GM18507 (cell line): ENCODE results near the gene NBAS.
"Not testable (repeated sequence)": the region's sequence is repeated elsewhere in the genome, so short reads cannot be mapped to it uniquely, and the experiment has no call there.

Experiments
- DNase-seq: peaks from one replicate; pipeline ENCODE4 v3.0.0; 2011; ENCODE audit warnings: low read depth; ENCODE audit not compliant: insufficient read length; ENCODE audit errors: extremely low spot score
- FAIRE-seq: peaks from 2 replicates; lab custom pipeline; 2011; peaks lifted over from hg19 to GRCh38; lab: Jason Lieb, UNC

The NBAS gene

DNA sequence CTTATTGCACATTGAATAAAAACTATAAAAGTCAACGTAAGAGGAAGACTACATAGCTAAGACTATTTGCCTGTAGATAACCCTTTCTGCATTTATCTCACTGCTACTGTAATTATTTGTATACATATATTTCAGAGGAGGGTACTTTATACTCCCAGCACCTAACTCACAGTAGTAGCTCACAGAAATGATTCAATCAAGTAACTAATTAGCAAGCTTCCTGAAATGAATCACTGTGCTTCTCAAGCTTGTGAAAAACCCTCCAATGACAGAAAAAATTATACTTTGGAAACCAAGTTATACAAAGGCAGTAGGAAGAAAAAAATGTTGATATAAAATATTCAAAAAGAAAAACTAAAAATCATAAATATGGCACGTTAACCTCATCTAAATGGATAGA lies 124.9 kb downstream of the NBAS start:
- DNase-seq (no peak), FAIRE-seq (no peak)

DNA sequence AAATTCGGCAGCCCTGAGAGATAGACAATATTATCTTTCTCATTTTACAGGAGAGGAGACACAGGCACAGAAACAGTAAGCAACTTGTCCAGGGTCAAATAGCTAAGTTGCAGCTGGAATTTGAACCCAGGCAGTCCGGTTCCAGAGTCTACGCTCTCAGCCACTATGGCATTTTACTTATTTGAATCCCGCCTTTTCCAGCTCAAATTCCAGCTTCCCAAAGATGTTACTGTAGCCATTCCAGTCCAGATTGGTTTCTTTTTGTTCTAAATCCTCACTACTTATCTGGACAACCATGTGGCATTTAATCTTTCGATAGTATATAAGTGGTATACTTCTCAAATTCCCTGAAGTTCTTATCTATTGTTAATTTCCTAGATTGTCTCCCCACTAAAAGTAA lies 125.7 kb downstream of the NBAS start:
- DNase-seq (no peak), FAIRE-seq (no peak)

DNA sequence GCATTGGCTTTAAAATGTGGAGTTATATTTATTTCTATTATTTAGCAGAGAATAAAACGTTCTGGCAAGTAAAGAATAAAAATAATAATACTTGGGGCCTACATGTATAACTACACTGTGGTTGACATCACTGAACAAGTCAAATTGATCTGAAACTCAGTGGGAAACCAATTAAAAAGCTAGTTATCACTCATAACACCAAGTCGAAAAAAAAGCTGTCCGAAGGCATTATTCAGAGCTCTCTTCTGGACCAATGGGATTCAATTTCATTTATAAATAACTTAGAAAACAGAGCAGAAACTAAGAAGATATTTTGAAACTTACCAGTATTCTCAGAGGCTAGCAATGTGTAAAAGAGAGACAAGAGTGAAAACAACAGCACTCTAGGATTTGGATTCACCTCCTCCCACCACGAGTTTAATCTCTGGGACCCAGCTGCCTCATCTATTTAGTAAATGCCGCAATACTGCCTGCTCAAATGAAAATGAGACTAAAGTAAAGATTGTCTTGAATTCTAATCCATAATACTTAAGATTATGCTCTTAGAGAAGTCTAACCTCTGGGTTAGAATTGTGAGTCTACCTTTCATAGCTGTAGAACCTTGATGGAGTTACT lies 128.4 kb downstream of the NBAS start:
- no peak for FAIRE-seq

DNA sequence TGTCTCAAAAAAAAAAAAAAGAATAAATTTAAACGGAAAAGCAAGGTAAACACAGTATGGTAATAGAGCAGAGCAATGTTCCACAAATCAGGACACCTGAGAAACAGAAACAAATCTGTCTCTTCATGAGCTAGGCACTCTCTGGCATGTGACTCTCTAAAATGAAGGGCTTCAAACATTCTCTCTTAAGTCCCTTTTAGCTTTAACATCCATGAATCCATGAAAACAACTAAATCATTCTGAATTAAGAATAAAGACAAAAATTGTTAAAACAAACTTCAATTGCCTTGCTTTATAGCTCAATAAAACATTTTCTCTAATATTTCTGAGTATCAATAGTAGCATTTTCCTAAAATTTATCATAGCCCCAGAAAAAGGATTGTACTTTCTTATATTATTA lies 132.1 kb downstream of the NBAS start:
- no peak for FAIRE-seq
- DNase-seq = no peak

More for the DNA sequence above, 128.4 kb downstream of the NBAS start:
- DNase-seq = no peak

DNA sequence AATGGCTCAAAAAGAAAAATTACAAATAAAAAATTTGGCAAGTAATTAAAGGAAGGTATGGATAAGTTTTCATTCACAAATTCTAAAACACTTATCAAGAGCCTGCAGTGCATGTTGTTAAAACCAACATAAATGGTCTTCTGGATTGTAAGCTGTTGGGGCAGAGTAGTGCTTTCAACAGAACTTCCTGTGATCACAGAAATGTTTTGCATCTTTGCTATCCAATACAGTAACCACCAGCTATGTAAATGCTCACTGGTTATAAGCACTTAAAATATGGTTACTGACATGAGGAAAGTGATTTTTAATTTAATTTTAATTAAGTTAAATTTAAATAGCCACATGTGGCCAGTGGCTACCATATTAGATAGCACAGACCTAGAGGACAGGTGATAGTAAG lies 133.1 kb downstream of the NBAS start:
- DNase-seq = no peak
- no peak for FAIRE-seq

DNA sequence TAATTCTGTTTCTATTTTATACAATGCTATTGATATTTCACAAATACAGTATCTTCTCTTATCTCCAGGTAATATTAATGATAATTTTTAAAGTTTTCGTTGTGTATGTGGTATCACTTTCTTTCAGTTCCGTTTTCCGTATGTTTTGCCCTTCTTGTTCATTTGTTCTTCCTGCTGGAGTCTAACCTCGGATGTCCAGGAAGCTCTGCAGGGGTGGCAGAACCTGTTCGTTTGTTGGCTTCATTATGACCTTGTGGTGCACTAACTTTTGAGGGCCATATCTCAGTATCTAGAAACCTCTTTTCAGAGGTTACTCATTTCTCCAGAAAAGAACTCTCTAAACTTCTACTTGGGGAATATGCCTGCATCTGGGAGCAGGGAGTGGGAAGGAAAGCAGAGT lies 134.5 kb downstream of the NBAS start:
- FAIRE-seq (no peak), DNase-seq (no peak)

DNA sequence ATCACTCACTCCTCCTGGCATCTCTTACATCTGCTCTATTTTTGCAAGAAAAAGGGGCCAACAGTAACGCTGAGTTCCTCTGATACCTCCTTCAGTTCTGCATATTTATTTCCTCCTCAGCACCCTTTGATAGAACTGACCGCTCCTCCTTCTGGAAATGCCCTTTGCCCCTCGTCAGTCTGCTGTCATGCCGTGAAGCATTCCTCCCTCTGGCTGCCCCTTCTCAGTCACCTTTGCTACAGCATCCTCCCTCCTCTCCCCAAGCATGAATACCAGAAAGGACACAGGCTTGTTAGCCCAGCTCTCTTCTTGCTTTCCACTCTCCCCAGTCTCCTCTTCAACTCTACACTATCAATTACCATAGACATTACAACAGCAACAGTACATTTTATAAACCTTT lies 135.4 kb downstream of the NBAS start:
- no peak for FAIRE-seq
- no peak for DNase-seq

DNA sequence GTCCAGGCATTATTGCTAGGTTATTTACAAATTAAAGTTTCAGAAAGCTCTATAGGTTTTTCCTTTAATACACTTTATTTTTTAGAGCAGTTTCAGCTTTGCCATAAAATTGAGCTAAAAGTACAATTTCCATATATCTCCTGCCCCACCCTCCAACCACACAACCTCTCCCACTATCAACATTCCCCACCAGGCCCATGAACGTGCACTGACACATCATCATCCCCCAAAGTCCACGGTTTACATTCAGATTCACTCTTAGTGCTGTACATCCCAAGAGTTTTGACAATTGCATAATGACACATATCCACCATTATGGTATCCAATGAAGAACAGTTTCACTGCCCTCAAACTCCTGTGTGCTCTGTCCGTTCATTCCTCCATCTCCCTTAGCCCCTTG lies 139.4 kb downstream of the NBAS start:
- FAIRE-seq = no peak
- DNase-seq = no peak

DNA sequence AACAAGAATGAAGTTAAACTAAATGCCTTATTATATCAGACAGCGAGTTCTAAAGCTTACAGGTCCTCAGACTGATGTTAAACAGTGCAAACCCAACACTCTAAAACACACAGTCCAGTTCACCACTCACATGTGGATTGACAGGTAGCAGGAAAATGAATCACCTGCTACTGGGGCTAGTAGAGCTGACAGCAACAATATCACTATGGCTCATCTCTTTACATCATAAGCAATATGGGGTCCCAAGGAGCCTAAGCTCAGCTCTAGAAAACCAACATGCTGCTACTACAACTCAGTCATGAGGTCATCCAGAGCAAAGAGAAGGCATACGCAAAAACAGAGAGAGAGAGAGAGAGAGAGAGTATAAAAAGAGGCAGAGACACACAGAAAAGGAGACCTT lies 145.4 kb downstream of the NBAS start:
- DNase-seq (no peak), FAIRE-seq (no peak)

DNA sequence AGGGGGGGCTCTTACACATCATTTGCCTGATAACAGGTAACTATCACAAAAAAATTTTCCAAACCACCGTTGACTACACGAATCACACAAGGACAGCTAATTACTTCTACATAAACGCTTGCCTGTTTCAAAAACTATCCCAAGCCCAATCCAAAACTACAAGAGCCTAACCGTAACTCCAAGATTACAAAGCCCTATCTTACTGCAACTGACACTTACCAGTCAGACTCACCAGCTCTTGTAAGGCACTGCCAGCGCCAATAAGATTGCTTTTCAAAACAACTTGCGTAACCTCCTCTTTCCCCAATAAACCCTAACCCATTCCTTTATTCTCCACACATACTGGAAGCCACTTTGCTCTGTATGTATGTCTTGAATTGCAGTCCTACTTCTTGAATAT lies 148.4 kb downstream of the NBAS start:
- FAIRE-seq = no peak
- no peak for DNase-seq

DNA sequence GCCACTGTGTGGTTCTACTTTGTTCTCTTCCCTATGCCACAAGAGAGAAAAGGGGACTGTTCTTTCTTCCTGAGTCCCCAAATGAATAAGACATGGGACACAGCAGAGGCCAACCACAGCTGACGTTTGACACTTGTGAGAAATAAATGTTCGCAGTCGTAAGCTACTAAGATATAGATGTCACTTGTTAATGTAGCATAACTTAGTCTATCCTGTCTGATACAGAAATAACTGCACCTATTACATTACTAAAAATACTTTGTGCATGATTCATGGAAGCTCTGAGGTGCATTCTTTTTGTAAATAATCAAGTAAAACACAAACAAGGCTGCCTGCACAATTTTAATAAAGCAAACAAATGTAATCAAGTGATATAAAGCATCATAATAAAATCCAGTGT lies 148.8 kb downstream of the NBAS start:
- no peak for DNase-seq
- FAIRE-seq = no peak

DNA sequence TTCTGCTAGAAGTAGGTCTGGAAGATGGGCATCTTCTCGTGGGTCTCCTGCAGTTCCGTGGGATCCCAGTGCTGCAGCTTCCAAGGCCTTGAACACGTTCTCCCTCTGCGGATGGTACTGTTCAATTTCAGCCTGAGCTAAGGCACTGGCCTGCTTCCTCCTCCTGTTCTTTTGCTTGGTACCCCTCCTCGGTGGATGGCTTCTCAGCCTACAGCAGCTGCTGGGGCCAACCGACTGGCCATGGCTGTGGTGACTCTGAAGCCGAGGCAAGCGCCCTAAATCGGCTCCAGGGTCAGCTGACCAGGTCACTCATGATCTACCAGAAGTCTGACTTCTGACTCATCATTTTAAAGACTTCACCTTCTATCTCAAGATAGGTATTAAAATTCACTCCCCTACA lies 150.2 kb downstream of the NBAS start:
- DNase-seq = no peak
- FAIRE-seq = no peak

DNA sequence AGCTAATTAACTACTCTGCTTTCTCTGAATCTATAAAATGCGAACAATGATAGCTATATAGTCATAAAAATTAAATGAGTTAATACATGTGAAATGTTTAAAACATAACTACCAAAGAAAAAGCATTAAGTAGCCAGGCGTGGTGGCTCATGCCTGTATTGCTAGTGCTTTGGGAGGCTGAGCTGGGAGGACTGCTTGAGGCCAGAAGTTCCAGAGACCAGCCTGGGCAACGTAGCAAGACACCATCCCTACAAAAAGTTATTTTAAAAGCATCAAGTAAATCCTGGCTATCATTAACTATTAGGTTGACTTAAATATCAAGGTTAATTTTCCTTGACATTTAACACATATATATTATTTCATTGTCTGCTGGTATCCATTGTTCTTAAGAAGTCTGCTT lies 152.4 kb downstream of the NBAS start:
- FAIRE-seq (no peak), DNase-seq (no peak)

DNA sequence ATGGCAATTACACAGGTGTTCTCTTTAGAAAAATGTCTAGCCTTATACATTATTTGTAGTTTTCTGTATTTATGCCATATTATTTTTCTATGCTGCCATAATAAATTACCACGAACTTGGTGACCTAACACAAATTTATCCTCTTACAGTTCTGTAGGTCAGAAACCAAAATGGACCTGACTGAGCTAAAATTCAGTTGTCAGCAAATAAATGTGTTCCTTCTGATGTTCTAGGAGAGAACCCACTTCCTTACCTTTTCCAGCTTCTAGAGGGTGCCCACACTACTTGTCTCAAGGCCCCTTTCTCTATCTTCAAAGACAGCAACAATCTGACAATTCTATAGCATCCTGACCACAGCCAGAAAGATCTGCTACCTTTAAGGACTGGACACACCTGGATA lies 153.5 kb downstream of the NBAS start:
- no peak for DNase-seq
- no peak for FAIRE-seq

DNA sequence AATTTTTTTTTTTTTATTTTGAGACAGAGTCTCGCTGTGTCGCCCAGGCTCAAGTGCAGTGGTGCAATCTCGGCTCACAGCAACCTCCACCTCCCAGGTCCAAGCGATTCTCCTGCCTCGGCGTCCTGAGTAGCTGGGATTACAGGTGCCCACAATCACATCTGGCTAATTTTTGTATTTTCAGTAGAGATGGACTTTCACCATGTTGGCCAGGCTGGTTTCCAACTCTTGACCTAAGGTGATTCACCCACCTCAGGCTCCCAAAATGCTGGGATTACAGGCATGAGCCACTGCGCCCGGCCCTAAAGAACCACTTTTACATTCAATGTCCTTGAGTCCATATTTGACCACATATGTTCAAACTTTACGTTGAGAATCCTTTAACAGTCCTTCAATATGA lies 156.6 kb downstream of the NBAS start:
- DNase-seq, FAIRE-seq: not testable (repeated sequence)

DNA sequence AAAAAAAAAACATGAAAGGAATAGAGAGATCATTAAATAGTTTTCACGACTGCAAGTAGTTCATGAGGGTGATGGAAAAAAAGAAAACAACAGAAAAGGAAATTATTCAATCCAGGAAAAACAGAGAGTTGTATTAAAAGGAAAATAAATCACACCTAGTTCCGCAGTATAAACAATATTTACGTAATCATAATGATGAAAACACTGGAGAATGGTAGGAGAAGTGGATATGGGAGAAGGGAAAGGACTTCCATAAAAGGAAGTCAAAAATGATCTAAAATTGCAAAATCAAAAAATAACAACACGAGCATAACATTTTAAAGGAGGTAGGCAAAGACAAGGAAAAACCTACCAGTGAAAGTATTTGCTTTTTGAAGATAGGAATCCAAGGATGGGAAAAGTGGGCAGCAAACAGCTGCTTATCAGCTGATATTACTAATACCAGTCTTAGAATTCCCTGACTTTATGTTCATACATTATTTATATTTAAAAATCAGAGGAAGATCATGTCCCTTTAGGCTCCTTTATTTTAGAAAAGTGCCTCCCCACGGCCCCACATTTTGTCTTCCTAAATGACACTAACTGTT lies 160.8 kb downstream of the NBAS start:
- FAIRE-seq = no peak
- no peak for DNase-seq

DNA sequence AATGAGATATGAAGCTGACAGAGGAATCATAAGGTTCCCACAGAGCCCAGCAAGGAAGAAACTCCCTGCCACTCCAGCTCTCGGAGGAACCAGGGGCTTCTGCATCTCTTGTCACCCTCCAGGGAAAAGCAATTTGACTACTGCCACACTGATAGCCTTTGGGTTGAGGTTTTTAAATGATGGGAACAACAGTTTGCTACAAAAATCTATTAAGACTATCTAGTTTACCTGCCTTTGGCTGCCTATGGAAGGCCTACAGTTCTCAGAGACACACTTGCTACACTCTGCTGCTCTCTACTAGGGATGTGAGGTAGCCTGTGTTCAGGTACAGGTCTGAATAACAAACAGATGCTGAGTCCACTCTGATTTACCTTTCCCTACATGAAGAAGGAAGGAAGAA lies 161.9 kb downstream of the NBAS start:
- no peak for FAIRE-seq

DNA sequence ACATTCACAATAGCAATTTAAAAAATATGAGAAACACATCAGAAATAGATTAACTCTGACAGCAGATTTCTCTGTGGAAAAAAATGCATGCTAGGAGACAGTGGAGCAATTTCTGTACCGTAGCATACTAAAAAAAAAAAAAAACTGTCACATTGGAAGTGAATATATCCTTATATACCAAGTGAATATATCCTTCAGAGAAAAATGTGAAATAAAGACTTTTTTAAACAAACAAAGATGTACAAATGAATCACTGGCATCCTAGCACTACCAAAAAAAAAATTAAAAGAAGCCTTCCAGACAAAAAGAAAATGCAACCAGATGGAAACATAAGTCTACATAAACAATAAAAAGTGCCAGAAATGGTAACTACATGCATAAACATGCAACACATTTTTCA lies 169.4 kb downstream of the NBAS start:
- DNase-seq = no peak
- FAIRE-seq = no peak

More for the DNA sequence above, 161.9 kb downstream of the NBAS start:
- DNase-seq = no peak

DNA sequence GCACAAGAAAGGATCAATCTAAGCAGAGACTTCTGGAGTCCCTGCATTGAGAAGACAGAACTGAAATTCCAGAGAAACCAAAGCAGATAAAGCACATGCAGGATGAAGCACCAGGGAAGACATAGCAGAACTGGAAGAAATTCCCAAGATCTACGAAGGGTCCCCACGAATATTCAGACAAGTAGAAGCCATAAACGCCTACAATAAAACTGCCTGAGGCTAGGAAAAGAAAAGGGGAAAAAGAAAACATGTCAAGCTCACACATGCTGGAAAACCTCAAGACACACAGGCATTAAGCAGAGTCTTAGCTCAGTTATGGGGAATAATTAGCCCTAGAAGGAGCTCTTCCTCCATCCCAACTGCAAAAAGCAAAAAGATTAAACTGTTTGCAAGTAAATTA lies 171.2 kb downstream of the NBAS start:
- DNase-seq = no peak

DNA sequence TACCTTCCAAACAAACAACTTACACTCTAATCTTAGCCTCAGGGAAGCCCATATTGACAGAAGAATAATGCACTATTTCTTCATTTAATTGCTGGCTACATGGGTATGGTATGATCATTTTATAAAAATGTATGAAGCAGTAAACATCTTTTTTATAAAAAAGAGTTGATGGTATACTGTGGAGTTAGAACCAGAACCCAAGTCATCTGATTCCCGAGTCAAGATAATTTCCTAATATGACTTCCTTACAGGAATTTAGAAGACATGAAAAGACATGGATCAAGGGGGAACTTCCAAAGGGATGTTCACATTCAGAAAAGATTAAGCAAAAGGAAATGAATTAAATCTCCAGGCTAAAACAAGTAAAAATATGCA lies 171.8 kb downstream of the NBAS start:
- FAIRE-seq (no peak), DNase-seq (no peak)

More for the DNA sequence above, 171.2 kb downstream of the NBAS start:
- FAIRE-seq = no peak

DNA sequence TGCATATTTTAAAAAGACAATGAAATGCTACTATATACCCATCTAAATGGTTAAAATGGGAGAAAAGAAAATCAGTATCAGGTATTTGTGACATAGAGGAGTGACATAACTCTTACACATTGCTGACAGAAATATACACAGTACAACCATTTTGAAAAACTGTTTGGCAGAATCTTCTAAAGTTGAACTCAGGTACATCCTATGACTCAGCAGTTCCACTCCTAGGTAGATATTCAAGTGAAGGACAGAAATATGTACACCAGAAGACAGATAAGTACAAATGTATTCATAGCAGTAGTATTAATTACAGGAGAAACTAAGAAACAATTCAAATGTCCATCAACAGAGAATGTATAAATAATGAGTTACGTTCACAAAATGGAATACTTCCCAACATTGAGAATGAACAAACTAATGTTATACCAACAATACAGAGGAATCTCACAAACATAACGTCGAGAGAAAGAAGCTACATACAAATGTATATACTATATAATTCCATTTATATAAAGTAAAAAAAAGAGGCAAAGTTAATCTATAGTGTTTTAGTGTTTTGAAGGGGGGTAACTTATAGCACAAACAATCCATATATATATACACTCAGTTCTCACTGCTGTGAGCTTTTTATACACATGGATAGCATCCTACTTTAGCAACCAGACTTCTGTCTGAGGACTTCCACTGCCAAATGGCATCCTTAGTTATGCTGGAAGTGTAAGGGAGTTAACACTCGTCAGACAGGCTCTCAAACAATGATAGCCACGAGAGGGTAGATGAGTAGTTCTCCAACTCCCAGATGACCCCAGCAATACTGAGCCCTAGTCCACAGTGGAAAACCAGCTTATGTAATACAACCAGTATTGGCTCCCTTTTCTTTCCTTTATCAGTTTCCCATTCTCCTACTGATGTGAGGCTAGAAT lies 172.5 kb downstream of the NBAS start:
- FAIRE-seq (no peak), DNase-seq (no peak)
